ENCODE results near the gene TRIM43B. TPM values are rescaled to one million over a fixed set of nuclear protein-coding genes. Genes with fewer than 3 reads are reported as not detected.
"Not testable (repeated sequence)": the region's sequence is repeated elsewhere in the genome, so short reads cannot be mapped to it uniquely, and the experiment has no call there.

Gene TRIM43B
- polyA plus RNA-seq, 3 donors = 0.31 to 0.47 (median 0.42) TPM

DNA sequence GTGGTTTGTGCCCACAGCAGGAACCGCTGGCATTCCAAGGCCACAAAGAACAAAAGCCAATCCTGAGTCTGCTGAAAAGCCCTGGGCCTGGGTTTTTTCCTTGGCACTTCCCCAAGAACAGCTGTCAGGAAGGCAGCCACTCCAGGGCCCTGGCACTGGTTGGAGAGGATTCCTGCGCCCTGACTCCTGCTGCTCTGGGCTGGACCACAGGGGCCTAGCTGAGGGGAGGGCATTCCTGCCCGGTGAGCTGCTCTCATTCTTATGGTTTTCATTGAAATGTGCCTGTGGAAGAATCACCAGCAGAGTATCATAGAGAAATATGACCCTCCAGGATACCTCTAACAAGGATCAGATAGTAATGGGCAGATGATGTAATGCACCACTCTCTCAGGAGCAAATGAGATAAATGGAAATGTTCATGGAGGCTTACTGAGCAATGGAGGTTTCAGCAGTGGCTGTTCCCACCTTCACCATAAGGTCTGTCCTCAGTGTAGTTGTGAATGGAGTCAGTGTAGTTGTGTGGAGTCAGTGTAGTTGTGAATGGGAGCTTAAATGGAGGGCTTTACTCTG is 50.0 kb downstream of the TRIM43B start:
- DNase-seq (ENCODE audit: low read depth in 3 of 3, low spot score in 2 of 3) = not testable (repeated sequence)

DNA sequence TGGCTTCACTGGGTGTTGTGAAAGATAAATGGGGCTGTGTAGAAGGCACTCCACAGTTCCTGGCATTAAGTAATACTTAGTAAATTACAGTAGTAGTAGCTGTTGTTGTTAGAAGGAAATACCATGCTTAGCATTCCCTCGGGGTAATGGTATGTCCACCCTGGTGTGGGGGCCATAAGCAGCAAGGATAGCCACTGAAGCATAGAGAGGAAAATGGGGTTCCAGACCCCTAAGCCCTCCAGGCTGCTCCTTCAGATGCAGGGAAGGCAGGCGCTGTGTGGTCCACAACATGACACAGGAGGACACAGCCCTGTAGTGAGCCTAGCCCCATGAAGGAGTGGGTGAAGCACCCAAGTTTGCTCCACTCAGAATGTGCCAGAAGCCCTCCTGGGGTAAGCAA is 50.6 kb downstream of the TRIM43B start:
- not testable (repeated sequence) for DNase-seq (ENCODE audit: low read depth in 3 of 3, low spot score in 2 of 3)

- DNase-seq (ENCODE audit: low read depth in 3 of 3, low spot score in 2 of 3) = not testable (repeated sequence)
These were observed 51.2 kb downstream of the TRIM43B start for GRCh38 chr2:95433373-95433772.

DNA sequence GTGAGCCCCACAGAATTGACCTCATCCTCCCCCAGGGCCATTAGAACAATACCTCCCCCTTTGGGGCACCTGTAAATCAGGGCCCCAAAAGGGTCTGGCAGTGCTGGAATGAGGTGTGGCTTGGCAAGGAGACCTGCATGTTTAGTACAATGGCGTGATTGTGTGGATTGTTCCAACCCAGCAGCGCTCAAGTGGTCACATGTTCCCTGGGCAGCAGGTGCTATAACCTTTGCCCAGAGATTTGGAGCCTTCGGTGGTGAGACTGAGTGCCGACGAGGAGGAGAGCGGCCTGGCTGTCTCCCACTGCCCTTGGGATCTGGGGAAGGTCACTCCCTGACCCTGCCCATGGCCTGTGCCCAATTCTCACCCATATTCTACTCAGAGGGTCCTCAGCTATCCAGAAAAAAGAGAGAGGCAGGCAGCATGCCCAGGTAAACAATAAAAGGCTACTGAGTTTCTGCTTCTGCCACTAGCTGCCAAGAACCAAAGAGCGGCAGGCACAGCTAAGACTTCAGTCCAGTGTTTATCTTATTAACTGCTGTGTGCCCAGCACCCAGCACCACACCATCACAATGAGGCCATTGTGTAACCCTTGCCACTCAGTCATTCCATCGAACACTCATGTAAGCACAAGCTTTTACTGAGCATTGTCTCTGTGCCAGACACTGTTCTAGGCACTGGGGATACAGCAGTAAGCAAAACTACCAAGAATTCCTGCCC is 54.6 kb downstream of the TRIM43B start:
- not testable (repeated sequence) for DNase-seq (ENCODE audit: low read depth in 3 of 3, low spot score in 2 of 3)

- not testable (repeated sequence) for DNase-seq (ENCODE audit: low read depth in 3 of 3, low spot score in 2 of 3)
These were observed 57.2 kb downstream of the TRIM43B start for GRCh38 chr2:95427196-95427867.

Other genes with a start within 250 kb of the TRIM43B start
- gene PROM2, start 210.3 kb downstream of the TRIM43B start, polyA plus RNA-seq (ENCODE audit: insufficient read length in 3 of 3) = 10 to 100 TPM; 22.8 to 34.5 (median 31.0) TPM
- gene KCNIP3, start 187.4 kb downstream of the TRIM43B start, polyA plus RNA-seq (ENCODE audit: insufficient read length in 3 of 3) = 10 to 100 TPM; 14.0 to 14.7 (median 14.4) TPM
- gene FAHD2A, start 82.0 kb downstream of the TRIM43B start, polyA plus RNA-seq (ENCODE audit: insufficient read length in 3 of 3) = 10 to 100 TPM; 34.3 to 37.7 (median 36.8) TPM
- under 1 TPM in 2 of 3 donors, not detected in 1; 0.60 to 0.76 TPM for gene TRIM43, start 107.2 kb upstream of the TRIM43B start, polyA plus RNA-seq (ENCODE audit: insufficient read length in 3 of 3)